ENCODE data around the gene PLCG1.

- peak in 1 of 6 experiments; percentile 7 for TF ChIP-seq CTCF (IDR thresholded peaks at IDR 0.05)
- no peak for TF ChIP-seq POLR2A (IDR thresholded peaks at IDR 0.05)
These were observed 17.3 kb downstream of the PLCG1 start for GRCh38 chr20:41154436-41155176.

Data from adrenal gland (tissue), 5 donors.